ENCODE measurements around the gene LGI4. TPM values are rescaled to one million over a fixed set of nuclear protein-coding genes. Genes with fewer than 3 reads are reported as not detected.

LGI4 gene
- total RNA-seq, 1 donor from 2014 or later, result 0.20 TPM

GRCh38 chr19:35112995-35113688, 21.7 kb downstream of the LGI4 start:
- Mint-ChIP-seq H3K4me1 (ENCODE audit: low read depth, unreplicated experiment) (peaks cover 1% of the 10 kb centered on the region), H3K9me3 (ENCODE audit: unreplicated experiment) (peaks cover 4% of the 10 kb centered on the region), H3K4me3 (ENCODE audit: unreplicated experiment) (no peak overlapping the region), H3K27ac (ENCODE audit: unreplicated experiment) (no peak overlapping the region), H3K36me3 (ENCODE audit: low read depth, unreplicated experiment) (no peaks in the 10 kb centered on the region), H3K27me3 (ENCODE audit: low read depth, unreplicated experiment) (peaks cover 22% of the 10 kb centered on the region)
- Histone ChIP-seq H3K27ac (ENCODE audit: low read depth, low read length) (no peak overlapping the region), H3K4me2 (ENCODE audit: low read length) (no peak overlapping the region), H3K36me3 (ENCODE audit: insufficient read depth, low read length) (no peaks in the 10 kb centered on the region), H3K79me2 (ENCODE audit: insufficient read depth, low read length) (no peaks in the 10 kb centered on the region), H3K4me3 (ENCODE audit: insufficient read depth, low read depth, low read length) (no peak overlapping the region), H3K9me3 (ENCODE audit: insufficient read depth, low read depth, low read length) (no peaks in the 10 kb centered on the region), H3K4me1 (ENCODE audit: insufficient read depth, low read length) (no peaks in the 10 kb centered on the region), H3K9ac (ENCODE audit: low read length) (no peak overlapping the region), H2AFZ (ENCODE audit: low read depth, low read length) (no peak overlapping the region), H4K20me1 (ENCODE audit: insufficient read depth, low read length) (no peaks in the 10 kb centered on the region), H3K27me3 (ENCODE audit: insufficient read depth, low read length) (no peaks in the 10 kb centered on the region)
- FAIRE-seq, result no peak
- TF ChIP-seq EZH2 (IDR thresholded peaks at IDR 0.05; ENCODE audit: insufficient read depth, low read length) (no peak), CTCF (IDR thresholded peaks at IDR 0.05; ENCODE audit: insufficient read depth, low read depth, low read length) (no peak)
- no peak for DNase-seq (ENCODE audit: low read depth)

- no peaks in the 10 kb centered on the region for H3K4me1 Mint-ChIP-seq (ENCODE audit: low read depth, unreplicated experiment)
- H3K27me3 ChIP-seq (ENCODE audit: insufficient read depth, low read length), result no peaks in the 10 kb centered on the region
- no peaks in the 10 kb centered on the region for H3K36me3 Mint-ChIP-seq (ENCODE audit: low read depth, unreplicated experiment)
- DNase-seq (ENCODE audit: low read depth), result no peak
- H3K27me3 Mint-ChIP-seq (ENCODE audit: low read depth, unreplicated experiment), result peaks cover 10% of the 10 kb centered on the region
- no peak overlapping the region for H3K27ac Mint-ChIP-seq (ENCODE audit: unreplicated experiment)
- no peak for TF ChIP-seq EZH2 (IDR thresholded peaks at IDR 0.05; ENCODE audit: insufficient read depth, low read length)
- TF ChIP-seq CTCF (IDR thresholded peaks at IDR 0.05; ENCODE audit: insufficient read depth, low read depth, low read length), result no peak
- peaks cover 5% of the 10 kb centered on the region for H3K9me3 Mint-ChIP-seq (ENCODE audit: unreplicated experiment)
- no peak overlapping the region for H3K4me2 ChIP-seq (ENCODE audit: low read length)
- H4K20me1 ChIP-seq (ENCODE audit: insufficient read depth, low read length), result no peaks in the 10 kb centered on the region
- no peak overlapping the region for H2AFZ ChIP-seq (ENCODE audit: low read depth, low read length)
- H3K4me3 Mint-ChIP-seq (ENCODE audit: unreplicated experiment), result no peak overlapping the region
- no peaks in the 10 kb centered on the region for H3K9me3 ChIP-seq (ENCODE audit: insufficient read depth, low read depth, low read length)
- H3K4me3 ChIP-seq (ENCODE audit: insufficient read depth, low read depth, low read length), result no peak overlapping the region
- no peaks in the 10 kb centered on the region for H3K4me1 ChIP-seq (ENCODE audit: insufficient read depth, low read length)
- no peak overlapping the region for H3K9ac ChIP-seq (ENCODE audit: low read length)
- H3K36me3 ChIP-seq (ENCODE audit: insufficient read depth, low read length), result no peaks in the 10 kb centered on the region
- H3K79me2 ChIP-seq (ENCODE audit: insufficient read depth, low read length), result no peaks in the 10 kb centered on the region
- H3K27ac ChIP-seq (ENCODE audit: low read depth, low read length), result no peak overlapping the region
- FAIRE-seq, result no peak
These were observed 23.9 kb downstream of the LGI4 start for GRCh38 chr19:35110974-35111373.

- no peaks in the 10 kb centered on the region for H3K4me1 Mint-ChIP-seq (ENCODE audit: low read depth, unreplicated experiment)
- no peak overlapping the region for H3K27ac Mint-ChIP-seq (ENCODE audit: unreplicated experiment)
- FAIRE-seq (no peak), DNase-seq (ENCODE audit: low read depth) (no peak)
- TF ChIP-seq EZH2 (IDR thresholded peaks at IDR 0.05; ENCODE audit: insufficient read depth, low read length), result no peak
- Histone ChIP-seq H3K27ac (ENCODE audit: low read depth, low read length) (no peak overlapping the region), H4K20me1 (ENCODE audit: insufficient read depth, low read length) (no peaks in the 10 kb centered on the region), H3K79me2 (ENCODE audit: insufficient read depth, low read length) (no peaks in the 10 kb centered on the region), H3K4me2 (ENCODE audit: low read length) (no peak overlapping the region), H3K36me3 (ENCODE audit: insufficient read depth, low read length) (no peaks in the 10 kb centered on the region), H3K9me3 (ENCODE audit: insufficient read depth, low read depth, low read length) (peaks cover 5% of the 10 kb centered on the region), H3K4me1 (ENCODE audit: insufficient read depth, low read length) (no peaks in the 10 kb centered on the region), H3K27me3 (ENCODE audit: insufficient read depth, low read length) (no peaks in the 10 kb centered on the region), H3K4me3 (ENCODE audit: insufficient read depth, low read depth, low read length) (no peak overlapping the region), H3K9ac (ENCODE audit: low read length) (no peak overlapping the region), H2AFZ (ENCODE audit: low read depth, low read length) (no peak overlapping the region)
- no peak overlapping the region for H3K4me3 Mint-ChIP-seq (ENCODE audit: unreplicated experiment)
- peaks cover 5% of the 10 kb centered on the region for H3K9me3 Mint-ChIP-seq (ENCODE audit: unreplicated experiment)
- no peaks in the 10 kb centered on the region for H3K36me3 Mint-ChIP-seq (ENCODE audit: low read depth, unreplicated experiment)
- H3K27me3 Mint-ChIP-seq (ENCODE audit: low read depth, unreplicated experiment), result peaks cover 2% of the 10 kb centered on the region
These were observed 25.3 kb downstream of the LGI4 start for GRCh38 chr19:35109395-35110112.
